C4-2B (cell line): ENCODE results near the gene COL19A1.

Source experiments
- H3K27ac ChIP-seq: fragments of 450-650 bp; 2 replicates; pipeline ENCODE4 v1.5.1; 2017
- ZFX ChIP-seq: fragments of 450-650 bp; IDR thresholded peaks from 2 replicates; pipeline ENCODE4 v1.6.1; 2017
- TF ChIP-seq, protein P1 (sequence below): fragments of 450-650 bp; conservative IDR thresholded peaks from 2 replicates; pipeline ENCODE4 v1.5.1; 2017; ENCODE audit warnings: mild to moderate bottlenecking

The COL19A1 gene

GRCh38 chr6:69878795-69879194 is 12.4 kb downstream of the COL19A1 start:
- H3K27ac ChIP-seq = no peak overlapping the region
- no peak for TF ChIP-seq ZFX
- TF ChIP-seq, protein P1, sequence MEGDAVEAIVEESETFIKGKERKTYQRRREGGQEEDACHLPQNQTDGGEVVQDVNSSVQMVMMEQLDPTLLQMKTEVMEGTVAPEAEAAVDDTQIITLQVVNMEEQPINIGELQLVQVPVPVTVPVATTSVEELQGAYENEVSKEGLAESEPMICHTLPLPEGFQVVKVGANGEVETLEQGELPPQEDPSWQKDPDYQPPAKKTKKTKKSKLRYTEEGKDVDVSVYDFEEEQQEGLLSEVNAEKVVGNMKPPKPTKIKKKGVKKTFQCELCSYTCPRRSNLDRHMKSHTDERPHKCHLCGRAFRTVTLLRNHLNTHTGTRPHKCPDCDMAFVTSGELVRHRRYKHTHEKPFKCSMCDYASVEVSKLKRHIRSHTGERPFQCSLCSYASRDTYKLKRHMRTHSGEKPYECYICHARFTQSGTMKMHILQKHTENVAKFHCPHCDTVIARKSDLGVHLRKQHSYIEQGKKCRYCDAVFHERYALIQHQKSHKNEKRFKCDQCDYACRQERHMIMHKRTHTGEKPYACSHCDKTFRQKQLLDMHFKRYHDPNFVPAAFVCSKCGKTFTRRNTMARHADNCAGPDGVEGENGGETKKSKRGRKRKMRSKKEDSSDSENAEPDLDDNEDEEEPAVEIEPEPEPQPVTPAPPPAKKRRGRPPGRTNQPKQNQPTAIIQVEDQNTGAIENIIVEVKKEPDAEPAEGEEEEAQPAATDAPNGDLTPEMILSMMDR = no peak

DNA sequence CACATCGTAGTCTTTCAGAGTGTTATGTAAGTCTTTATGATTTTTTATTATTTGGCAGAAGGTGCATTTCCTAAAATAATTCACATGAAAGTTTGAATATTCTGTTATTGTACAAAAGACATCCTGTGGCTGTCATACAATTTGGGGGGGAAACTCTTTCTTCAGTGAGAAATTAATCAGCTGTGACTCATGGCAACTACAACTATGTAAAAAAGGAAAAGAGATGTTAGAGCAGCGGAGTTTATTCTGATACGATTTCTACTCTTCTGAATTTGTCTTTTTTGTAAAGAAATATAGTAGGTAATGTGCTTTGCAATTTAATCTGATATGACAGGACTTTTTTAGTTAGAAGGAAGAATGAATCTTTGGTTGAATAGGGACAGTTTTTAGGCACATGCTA is 14.2 kb downstream of the COL19A1 start:
- TF ChIP-seq ZFX = no peak
- TF ChIP-seq, protein P1 = no peak
- H3K27ac ChIP-seq = no peak overlapping the region

- TF ChIP-seq, protein P1 = no peak
- TF ChIP-seq ZFX = no peak
- H3K27ac ChIP-seq = no peak overlapping the region
Measured at GRCh38 chr6:69881322-69882151, 15.2 kb downstream of the COL19A1 start.

GRCh38 chr6:69883551-69883950 is 17.2 kb downstream of the COL19A1 start:
- no peak for TF ChIP-seq ZFX
- TF ChIP-seq, protein P1 = no peak
- H3K27ac ChIP-seq = no peak overlapping the region

GRCh38 chr6:69884231-69884630 is 17.9 kb downstream of the COL19A1 start:
- H3K27ac ChIP-seq = no peak overlapping the region
- TF ChIP-seq ZFX = no peak
- TF ChIP-seq, protein P1 = no peak

GRCh38 chr6:69887026-69887425 is 20.7 kb downstream of the COL19A1 start:
- no peak for TF ChIP-seq ZFX
- H3K27ac ChIP-seq = no peak overlapping the region

GRCh38 chr6:69887714-69888345 is 21.5 kb downstream of the COL19A1 start:
- no peak for TF ChIP-seq ZFX
- TF ChIP-seq, protein P1 = no peak

More at GRCh38 chr6:69887714-69888345, 21.5 kb downstream of the COL19A1 start:
- no peak overlapping the region for H3K27ac ChIP-seq
